ENCODE measurements around the gene LSS.
A peak's percentile ranks its signal among the peaks of the same experiment; 100 is the strongest.
"Not testable (repeated sequence)": the region's sequence is repeated elsewhere in the genome, so short reads cannot be mapped to it uniquely, and the experiment has no call there.

LSS gene

GRCh38 chr21:46145159-46145839, 83.3 kb downstream of the LSS start:
- Mint-ChIP-seq H3K36me3 (no peaks in the 10 kb centered on the region), H3K4me1 (peaks cover 15% of the 10 kb centered on the region), H3K9me3 (no peaks in the 10 kb centered on the region), H3K27ac (peak overlapping the region; percentile 95), H3K4me3 (no peak overlapping the region), H3K27me3 (no peaks in the 10 kb centered on the region)
- peak; percentile 69 for ATAC-seq

- Mint-ChIP-seq H3K4me1 (peaks cover 15% of the 10 kb centered on the region), H3K27me3 (no peaks in the 10 kb centered on the region), H3K27ac (peak overlapping the region; percentile 95), H3K36me3 (no peaks in the 10 kb centered on the region), H3K9me3 (no peaks in the 10 kb centered on the region), H3K4me3 (peak overlapping the region; percentile 30)
- no peak for ATAC-seq
Observed at GRCh38 chr21:46144464-46145070, 84.0 kb downstream of the LSS start.

GRCh38 chr21:46142582-46143473, 85.7 kb downstream of the LSS start:
- Mint-ChIP-seq H3K27me3 (peaks cover 3% of the 10 kb centered on the region), H3K27ac (peak overlapping the region; percentile 95), H3K36me3 (no peaks in the 10 kb centered on the region), H3K9me3 (no peaks in the 10 kb centered on the region), H3K4me1 (peaks cover 15% of the 10 kb centered on the region), H3K4me3 (no peak overlapping the region)
- no peak for ATAC-seq

GRCh38 chr21:46141767-46142581, 86.6 kb downstream of the LSS start:
- H3K4me1 Mint-ChIP-seq: peaks cover 15% of the 10 kb centered on the region
- no peak overlapping the region for H3K4me3 Mint-ChIP-seq
- no peak for ATAC-seq

GRCh38 chr21:46140352-46141003, 88.1 kb downstream of the LSS start:
- not testable (repeated sequence) for ATAC-seq, H3K4me3 Mint-ChIP-seq, H3K27ac Mint-ChIP-seq, H3K36me3 Mint-ChIP-seq, H3K9me3 Mint-ChIP-seq
- Mint-ChIP-seq H3K4me1 (peaks cover 15% of the 10 kb centered on the region), H3K27me3 (peaks cover 26% of the 10 kb centered on the region)

More at GRCh38 chr21:46141767-46142581, 86.6 kb downstream of the LSS start:
- H3K27ac Mint-ChIP-seq: no peak overlapping the region
- peaks cover 12% of the 10 kb centered on the region for H3K27me3 Mint-ChIP-seq
- H3K9me3 Mint-ChIP-seq: no peaks in the 10 kb centered on the region
- no peaks in the 10 kb centered on the region for H3K36me3 Mint-ChIP-seq

- no peak overlapping the region for H3K4me3 Mint-ChIP-seq
- no peak overlapping the region for H3K27ac Mint-ChIP-seq
- H3K27me3 Mint-ChIP-seq: peaks cover 34% of the 10 kb centered on the region
- no peaks in the 10 kb centered on the region for H3K9me3 Mint-ChIP-seq
- H3K36me3 Mint-ChIP-seq: no peaks in the 10 kb centered on the region
- ATAC-seq: no peak
- H3K4me1 Mint-ChIP-seq: peaks cover 13% of the 10 kb centered on the region
Observed at GRCh38 chr21:46139686-46140085, 88.9 kb downstream of the LSS start.

- no peak overlapping the region for H3K27ac Mint-ChIP-seq
- no peaks in the 10 kb centered on the region for H3K9me3 Mint-ChIP-seq
- H3K4me3 Mint-ChIP-seq: no peak overlapping the region
- peaks cover 34% of the 10 kb centered on the region for H3K27me3 Mint-ChIP-seq
- H3K36me3 Mint-ChIP-seq: no peaks in the 10 kb centered on the region
- peaks cover under 1% of the 10 kb centered on the region for H3K4me1 Mint-ChIP-seq
- no peak for ATAC-seq
Observed at GRCh38 chr21:46138383-46138970, 90.1 kb downstream of the LSS start.

All from stimulated activated memory B cell treated with anti-CD40 and anti-IgM and Interleukin-4, amounts not matched to agents 10 μg/mL and 1 μg/mL and 100 μg/mL, for 72 hours (primary cell).